Measurements from ENCODE around the gene PITX2. TPM values are rescaled to one million over a fixed set of nuclear protein-coding genes. Genes with fewer than 3 reads are reported as not detected.

The PITX2 gene
- total RNA-seq, 2 donors from 2014 or later, result 1.1 TPM

DNA sequence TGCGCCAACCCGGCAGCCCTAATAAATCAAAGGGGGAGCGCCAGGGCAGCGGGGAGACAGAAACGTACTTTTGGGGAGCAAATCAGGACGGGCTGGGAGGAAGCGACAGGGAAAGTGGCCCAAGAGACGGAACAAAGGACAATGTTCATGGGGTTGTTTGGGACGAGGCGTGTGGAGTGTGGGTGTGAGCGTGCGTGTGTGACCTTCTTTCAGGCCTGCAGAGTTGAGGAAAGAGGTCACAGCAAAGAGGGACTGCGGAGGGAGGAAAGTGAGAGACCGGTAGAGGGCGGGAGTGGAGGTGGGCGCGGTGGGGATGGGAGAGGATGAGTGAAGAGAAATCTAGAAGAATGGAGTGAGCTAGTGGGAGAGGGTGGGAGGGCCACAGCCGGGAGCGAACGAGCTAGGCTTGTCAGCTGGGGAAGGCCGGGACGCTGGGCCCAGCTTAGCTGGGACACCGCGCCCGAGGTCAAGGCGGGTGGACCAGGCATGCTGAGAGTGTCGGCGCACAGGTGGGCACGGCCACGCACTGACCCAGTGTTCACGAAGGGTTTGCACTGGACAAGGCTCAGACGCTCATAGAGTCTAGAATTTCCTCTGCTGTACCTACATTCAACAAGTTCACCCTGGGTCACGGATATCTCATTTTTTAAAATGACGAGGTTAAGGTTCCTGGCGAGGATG lies 14.7 kb upstream of the PITX2 start:
- ATAC-seq (peak; percentile 42), DNase-seq (no peak)

DNA sequence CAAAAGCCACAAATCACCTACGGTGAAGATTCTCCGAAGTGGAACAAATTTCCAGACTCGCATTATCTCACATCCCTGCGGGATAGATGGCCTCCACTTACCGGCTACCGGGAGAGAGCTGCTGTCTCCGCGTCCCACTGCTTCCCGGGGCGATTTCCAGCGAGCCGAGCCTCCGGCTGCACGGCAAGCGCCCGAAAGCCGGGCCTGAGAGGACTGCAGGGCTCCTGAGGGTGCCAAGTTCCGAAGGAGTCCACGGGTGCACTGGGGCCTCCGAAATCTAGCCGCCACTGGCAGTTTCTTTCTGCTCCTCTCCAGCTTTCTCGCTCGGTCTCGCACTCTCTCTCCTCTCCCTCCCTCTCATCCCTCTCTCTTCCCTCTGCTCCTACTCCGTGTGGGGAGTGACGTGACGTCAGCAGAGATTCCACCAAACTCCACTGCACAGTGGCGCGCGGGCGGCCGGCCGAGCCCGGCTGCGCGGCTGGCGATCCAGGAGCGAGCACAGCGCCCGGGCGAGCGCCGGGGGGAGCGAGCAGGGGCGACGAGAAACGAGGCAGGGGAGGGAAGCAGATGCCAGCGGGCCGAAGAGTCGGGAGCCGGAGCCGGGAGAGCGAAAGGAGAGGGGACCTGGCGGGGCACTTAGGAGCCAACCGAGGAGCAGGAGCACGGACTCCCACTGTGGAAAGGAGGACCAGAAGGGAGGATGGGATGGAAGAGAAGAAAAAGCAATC lies 14.0 kb upstream of the PITX2 start:
- peak; percentile 64 for ATAC-seq
- intact Hi-C loops (cut with DNase I, micrococcal nuclease), result loop anchor here in 1 of 2 donors (10.0 kb wide), 1 partner anchor 838 kb away; no protein-coding TSS in a partner anchor
- peak in 1 of 2 donors; percentile 32 for DNase-seq

More for the DNA sequence above, 14.7 kb upstream of the PITX2 start:
- intact Hi-C loops (cut with DNase I, micrococcal nuclease), result loop anchor here in 1 of 2 donors (10.0 kb wide), 1 partner anchor 837 kb away; no protein-coding TSS in a partner anchor

DNA sequence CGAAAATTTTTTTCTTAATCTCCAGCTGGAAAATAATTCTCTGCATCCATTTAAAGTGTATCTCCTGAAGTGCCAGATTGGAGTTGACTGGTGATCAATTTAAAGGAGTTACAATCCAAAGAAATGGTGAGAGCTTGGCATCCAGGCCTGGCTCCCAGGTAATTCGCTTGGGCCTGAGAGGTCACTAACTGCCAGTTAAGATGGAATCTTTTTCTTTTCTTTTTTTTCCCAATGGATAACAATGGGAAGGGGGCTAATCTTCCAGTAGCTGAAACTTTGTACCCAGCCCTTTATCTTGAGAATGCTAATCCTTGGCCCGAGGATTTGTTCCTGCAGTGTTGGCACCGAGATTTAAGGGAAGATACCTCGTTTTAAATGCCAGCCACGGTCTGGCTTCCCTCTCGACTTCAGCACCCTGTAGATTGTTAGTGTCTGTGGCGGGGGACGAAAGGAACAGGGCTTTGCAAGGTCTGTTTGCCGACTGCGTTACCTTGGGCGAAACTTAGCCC lies 13.3 kb upstream of the PITX2 start:
- intact Hi-C loops (cut with DNase I, micrococcal nuclease), result loop anchor here in 1 of 2 donors (10.0 kb wide), 1 partner anchor 839 kb away; no protein-coding TSS in a partner anchor
- ATAC-seq (no peak), DNase-seq (no peak)

DNA sequence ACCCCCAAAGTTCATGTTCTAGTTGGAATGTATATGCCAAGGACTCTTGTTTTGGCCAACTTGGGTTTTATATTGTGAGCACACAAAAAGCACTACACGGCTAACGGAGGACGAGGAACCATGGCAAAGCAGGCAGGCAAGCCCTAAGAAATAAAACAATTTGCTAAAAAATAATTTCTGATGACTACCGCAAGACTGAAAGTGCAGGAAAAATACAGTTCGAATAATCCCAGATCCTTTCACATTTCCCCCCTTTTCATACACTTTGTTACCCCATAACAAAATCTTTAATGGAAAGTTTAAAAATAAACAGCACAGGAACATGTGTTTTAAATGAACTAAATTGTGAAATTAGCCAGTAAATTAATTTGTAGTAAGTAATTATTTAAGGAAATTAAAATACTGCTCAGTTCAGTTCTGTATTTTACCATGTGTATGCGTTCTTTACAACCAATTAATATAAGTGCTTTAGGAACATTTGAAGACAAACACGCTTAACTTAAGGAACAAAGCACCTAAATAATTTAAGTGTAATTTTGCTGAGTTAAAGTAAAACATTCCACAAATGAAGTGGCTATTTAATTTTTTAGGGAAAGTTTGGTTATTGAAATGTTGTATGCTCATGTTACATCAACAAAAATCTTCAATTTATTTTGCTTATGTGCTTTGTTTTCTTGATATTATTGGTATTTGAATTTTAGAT lies 12.4 kb upstream of the PITX2 start:
- ATAC-seq (no peak), DNase-seq (no peak)
- intact Hi-C loops (cut with DNase I, micrococcal nuclease), result loop anchor here in 1 of 2 donors (10.0 kb wide), 1 partner anchor 839 kb away; no protein-coding TSS in a partner anchor

DNA sequence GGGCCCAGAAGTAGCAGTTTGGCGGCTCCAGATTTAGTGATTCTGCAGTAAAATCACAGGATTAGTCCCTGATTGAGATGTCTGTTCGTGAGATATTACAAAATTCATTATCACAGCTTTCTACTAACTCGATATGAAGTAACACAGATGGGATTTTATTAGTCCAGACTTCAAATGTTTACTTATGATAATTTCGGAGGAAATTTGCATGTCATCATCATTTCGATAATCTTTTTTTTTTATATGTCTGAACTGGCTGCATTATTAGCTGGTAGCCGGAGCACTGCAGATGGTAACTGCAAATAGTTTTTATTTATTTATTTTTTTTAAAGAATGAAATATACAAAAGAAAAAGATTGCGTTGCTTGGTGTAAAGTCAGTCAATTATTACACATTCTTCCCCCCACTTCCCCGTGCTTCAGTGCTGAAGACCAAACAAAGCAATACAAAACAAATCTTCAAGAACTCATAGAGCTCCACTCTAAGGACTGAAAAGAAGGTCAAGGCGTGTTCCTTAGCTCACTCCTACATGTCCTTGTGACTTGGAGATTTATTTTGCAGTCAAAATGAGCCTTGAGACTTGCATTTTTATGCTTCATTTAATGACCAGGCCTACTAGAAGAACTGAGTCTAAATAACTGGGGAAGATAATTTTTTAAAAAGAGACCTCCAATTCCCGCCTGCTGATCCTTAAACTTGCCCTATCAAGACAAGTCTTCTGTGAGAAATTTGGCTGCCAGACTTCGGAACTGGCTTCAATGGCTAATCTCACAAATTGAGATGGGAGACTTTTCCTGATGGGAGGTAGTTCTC lies 11.7 kb upstream of the PITX2 start:
- DNase-seq (no peak), ATAC-seq (no peak)
- intact Hi-C loops (cut with DNase I, micrococcal nuclease), result loop anchor here in 1 of 2 donors (10.0 kb wide), 1 partner anchor 840 kb away; no protein-coding TSS in a partner anchor

DNA sequence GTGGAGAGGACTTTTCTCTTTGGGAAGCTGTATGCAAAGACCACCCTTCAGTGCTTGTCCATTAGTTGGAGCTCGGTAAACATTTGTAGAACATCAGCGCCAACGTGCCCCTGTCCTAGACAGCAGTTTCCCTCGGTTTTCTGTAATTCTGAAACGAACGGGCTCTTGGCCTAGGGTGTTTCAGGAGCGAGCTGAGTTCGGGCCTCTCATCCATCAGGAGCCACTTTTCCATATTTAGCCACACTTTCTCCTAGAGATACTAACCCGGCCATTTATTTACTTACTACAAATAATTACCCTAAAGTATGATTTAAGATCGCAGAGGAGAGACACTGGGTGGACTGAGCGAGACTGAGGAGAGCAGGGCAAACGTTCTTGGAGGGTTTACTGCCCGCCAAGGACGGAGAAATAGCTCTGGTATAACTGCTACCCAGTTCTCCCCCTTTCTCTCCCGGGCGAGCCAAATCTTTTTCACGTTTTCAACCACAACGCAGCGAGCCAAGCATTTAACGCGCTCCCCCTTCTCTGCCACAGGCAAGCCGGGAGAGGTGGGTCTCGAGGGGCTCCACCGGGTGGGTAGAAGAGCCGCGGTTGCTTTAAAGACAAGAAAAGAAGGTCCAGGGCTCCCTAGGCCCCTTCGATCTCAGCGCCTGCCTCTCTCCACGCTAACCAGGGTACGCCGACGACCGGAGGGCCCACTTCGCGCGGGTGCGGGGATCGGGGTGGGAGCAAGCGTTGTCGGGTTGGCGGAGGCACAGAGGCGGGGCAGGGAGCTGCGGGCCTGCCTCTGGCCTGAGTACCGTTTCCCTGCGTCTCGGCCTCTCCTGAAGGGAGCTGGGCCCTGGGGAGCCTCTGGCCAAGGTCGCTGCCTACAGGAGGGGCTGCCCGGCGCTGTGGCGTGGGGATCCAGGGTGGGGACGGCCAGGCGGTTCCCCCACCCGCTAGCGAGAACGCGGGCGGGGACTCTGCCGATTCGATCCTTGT lies 10.8 kb upstream of the PITX2 start:
- ATAC-seq (no peak), DNase-seq (no peak)
- intact Hi-C loops (cut with DNase I, micrococcal nuclease), result loop anchor here in 1 of 2 donors (10.0 kb wide), 1 partner anchor 841 kb away; no protein-coding TSS in a partner anchor

DNA sequence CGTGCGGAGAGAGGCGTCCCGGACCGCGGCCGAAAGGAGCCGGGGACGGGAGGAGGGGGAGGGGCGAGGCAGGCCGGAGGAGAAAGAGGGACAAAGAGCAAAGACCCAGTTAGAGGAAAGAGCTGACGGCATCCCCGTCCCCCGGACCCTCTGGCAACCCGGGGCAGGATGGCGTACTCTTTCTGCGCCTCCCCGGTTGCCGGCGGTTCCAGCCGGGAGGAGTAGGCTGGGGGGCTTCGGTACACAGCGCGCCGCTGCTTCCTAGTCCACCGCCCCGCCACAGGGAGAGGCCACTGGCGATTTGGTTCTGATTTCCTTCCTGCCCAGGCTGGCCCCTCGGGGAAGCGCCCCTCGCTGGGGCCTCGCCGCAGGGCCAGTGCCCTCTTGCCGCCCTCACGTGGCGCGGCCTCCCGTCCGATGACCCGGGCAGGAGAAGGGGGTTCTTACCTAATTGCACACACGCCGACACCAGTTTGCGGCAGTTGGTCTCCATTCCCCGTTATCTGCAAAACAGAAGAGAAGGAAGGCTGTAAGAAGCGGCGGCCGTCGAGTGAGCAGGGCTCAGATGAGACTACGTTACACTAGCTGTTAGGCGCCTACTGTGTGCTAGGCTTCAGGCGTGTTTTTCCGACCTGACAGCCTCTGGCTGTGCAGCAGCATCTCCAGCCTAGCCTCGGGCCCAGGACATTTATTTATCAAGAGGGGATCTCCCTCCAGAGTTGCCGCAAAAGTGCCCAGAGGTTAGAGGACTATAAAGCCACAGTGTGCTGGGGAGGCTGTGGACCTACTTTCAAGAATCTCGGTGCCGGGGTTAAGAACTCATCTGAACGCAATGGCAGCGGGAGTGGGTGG lies 9.9 kb upstream of the PITX2 start:
- DNase-seq (no peak), ATAC-seq (no peak)
- intact Hi-C loops (cut with DNase I, micrococcal nuclease), result loop anchor here in 1 of 2 donors (10.0 kb wide), 1 partner anchor 842 kb away; no protein-coding TSS in a partner anchor

DNA sequence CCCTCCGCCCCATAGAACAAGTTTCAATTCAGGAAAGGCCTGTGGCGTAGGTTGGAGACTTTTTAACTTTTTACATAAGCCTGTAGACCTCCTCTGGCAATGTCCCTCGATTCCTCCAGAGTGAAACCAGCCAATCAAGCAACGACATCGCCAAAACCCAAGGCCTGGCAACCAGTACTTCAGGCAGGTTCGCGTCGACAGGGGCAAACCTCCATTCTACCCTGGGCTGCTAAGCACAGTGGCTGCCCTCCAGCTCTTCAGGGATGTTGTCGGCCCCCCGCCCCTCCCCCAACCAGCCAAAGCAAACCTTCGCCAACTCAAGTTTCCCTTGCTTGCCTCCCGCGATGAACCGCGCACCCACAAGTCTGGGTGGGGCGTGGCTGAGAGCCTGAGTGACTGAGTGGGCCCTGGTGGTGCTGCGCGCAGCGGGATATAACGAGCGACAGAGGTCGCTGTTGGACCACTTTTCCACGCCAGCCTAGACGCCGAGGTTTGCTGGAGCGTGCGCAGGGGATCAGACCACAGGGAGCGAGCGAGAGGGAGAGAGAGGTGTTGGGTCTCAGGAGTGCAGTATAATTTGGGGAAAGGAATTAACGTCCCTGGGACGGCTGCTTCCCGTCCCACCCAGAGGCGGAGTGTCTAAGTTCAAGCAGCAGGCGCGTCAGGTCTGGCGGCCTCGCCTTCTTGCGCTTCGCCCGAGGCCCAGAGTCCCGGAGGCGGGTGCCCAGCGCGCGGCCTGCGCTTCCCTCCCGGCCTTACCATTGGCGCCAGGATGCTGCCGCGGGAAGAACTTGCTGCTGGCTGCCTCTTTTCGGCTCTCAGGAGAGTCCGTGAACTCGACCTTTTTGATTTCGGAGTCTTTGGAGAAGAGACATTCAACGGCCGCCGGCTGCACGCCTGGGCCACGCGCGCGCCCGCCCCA lies 9.0 kb upstream of the PITX2 start:
- ATAC-seq (peak; percentile 95), DNase-seq (peak; percentile 64 to 80)
- intact Hi-C loops (cut with DNase I, micrococcal nuclease), result loop anchor here in 1 of 2 donors (10.0 kb wide), 1 partner anchor 843 kb away; no protein-coding TSS in a partner anchor

DNA sequence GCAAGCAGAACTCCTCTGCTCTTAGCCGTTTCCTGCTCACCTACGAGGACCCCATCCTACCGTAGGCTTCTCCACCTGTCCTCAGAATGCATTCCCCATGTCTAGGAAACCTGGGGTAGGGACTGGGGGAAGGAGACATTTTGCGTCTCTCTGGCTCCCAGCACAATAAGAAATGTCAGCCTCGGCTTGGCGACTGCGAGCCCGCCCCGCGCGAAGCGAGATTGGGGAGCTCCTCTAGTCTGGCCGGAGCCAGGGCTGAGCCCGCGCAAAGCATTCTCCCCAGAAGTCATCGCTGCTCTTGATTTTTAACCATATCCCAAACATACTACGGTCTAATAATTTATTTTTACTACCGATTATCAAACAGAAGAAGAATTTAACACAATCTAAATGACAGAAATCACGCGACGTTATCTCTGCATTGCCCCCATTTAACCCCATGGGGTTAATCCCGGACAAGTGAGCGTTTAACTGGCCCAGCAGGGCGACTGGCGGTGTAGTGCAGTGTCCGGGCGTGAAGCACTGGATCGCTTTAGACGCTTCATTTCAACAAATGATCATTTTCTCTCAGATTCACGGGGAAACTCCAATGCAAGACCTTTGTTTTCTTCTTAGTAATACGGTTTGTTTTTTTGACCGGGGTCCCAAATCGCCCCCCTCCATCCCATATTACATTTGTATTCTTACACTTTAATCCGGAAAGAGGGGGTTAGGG lies 8.0 kb upstream of the PITX2 start:
- no peak for DNase-seq

DNA sequence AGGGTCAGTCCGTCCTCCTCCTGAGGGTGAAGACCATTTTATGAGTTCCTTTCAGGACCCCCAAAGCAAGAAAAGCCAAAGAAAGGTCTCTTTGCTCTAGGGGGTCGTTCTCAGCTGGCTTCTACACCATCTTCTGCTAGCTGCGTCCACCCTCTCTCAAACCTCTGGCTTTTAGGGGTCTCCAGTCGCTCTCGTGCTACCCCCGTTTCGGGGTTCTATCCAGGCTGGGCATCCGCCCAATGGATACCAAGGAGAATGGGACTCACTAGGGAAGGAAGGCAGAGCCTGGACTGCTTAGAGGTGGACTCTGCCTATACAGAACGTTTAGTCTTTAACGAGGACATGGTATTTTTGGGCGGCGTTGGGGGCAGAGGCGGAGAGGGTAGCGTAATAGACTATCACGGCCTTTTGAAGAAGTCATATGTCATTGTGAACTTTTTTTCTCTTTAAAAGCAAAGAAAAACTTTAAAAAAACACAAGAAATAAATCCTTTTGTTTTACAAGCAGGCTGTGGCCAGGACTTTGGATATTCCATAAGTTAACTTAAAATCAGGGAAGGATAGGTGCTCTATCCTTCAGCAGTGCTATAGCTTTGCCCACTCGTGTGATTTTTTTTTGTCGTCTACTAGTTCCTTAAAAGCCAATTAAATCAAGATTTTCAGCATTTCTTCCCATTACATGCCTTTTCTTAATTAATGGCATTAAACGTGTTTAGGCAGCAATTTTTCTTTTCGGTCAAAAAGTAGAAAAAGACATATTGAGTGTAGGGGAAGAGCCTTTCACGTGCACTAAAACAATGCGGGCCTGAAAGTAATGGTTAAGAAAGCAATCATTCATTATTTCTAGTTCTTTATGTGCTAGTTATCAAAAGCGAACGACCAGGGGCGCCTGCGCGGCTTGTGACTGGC lies 7.2 kb upstream of the PITX2 start:
- intact Hi-C loops (cut with DNase I, micrococcal nuclease), result loop anchor here in 1 of 2 donors (10.0 kb wide), 1 partner anchor 845 kb away; no protein-coding TSS in a partner anchor
- DNase-seq, result no peak
- no peak for ATAC-seq

More for the DNA sequence above, 8.0 kb upstream of the PITX2 start:
- intact Hi-C loops (cut with DNase I, micrococcal nuclease), result loop anchor here in 1 of 2 donors (10.0 kb wide), 1 partner anchor 844 kb away; no protein-coding TSS in a partner anchor
- no peak for ATAC-seq

DNA sequence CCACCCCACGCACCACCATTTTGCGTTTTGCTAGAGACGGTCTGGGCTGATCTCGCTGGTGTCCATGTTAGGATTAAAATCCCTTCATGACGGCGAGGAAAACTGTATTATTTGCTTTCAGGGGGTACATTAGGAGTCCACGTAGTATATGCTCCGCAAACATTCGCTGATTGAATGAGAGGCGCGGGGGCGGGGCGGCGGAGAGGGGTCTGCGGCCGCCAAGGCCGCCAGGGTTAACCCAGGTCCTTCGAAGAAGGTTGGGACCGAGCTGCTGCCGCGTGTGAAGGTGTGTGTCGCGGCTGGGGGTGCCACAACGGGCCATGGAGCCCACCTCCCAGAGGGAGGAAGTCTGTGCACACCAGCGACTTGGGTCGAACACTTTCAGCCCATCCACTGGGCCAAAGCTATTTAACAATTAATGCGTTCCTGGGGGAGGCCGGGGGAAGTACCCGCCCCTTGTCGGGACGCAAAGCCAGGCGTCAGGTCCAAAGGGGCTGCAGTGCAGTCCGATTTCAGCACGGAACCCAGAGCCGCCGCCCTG lies 6.4 kb upstream of the PITX2 start:
- intact Hi-C loops (cut with DNase I, micrococcal nuclease), result no loop called here
- DNase-seq, result no peak
- ATAC-seq, result no peak

DNA sequence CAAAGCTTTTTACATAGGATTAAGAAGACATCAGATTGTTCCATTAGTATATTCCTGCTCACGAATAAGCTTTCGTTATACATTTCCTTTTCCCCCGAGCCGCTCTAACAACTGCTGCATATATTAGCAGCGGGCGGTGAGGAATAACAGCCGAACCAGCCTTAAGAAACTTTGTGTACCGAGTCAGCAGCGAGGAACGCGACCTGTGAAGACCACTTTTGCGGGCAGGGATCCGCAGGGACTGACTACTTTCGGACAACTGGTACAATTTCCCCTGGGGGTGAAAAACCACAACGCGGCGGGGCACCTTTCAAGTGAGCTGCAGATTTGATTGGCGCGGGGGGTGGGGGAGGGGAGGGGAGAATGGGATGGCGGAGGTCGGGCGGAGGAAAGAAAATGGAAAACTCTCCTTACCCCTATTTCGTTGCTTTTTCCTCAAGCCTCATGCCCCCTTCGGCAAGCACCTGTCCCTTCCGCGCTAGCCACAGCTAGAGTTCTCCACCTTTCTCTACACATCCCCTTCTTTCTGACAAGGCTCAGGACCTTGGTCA lies 5.9 kb upstream of the PITX2 start:
- DNase-seq, result no peak
- intact Hi-C loops (cut with DNase I, micrococcal nuclease), result no loop called here
- ATAC-seq, result no peak
